GM23338 (cell line): ENCODE measurements around the gene KCNB1. TPM values are rescaled to one million over a fixed set of nuclear protein-coding genes. Genes with fewer than 3 reads are reported as not detected.

Experiments used
- ATAC-seq: fragments of 200-7000 bp; cut with Tn5 transposase; 3 replicates; pipeline ENCODE4 v1.9.1; 2020
- DNase-seq: peaks from one replicate; pipeline ENCODE4 v3.0.0-alpha.2; 2015; ENCODE audit warnings: low spot score
- H2AFZ ChIP-seq: fragments of 200-600 bp; sonication (generic); 2 replicates; pipeline ENCODE4 v1.8.0; 2016; ENCODE audit warnings: antibody characterized with exemption, mild to moderate bottlenecking, moderate library complexity
- H3F3A ChIP-seq: fragments of 200-600 bp; sonication (generic); replicated peaks from 2 replicates; pipeline ENCODE4 v1.8.0; 2017; ENCODE audit warnings: antibody characterized with exemption, mixed run types, low read depth
- H3K27ac ChIP-seq: fragments of 200-600 bp; sonication (generic); 2 replicates; pipeline ENCODE4 v1.6.1; 2016; ENCODE audit warnings: low read depth
- H3K27me3 ChIP-seq: fragments of 200-600 bp; sonication (generic); 2 replicates; pipeline ENCODE4 v1.8.0; 2016; ENCODE audit warnings: mild to moderate bottlenecking, mixed run types, moderate library complexity; ENCODE audit not compliant: insufficient read depth
- H3K36me3 ChIP-seq: fragments of 200-600 bp; sonication (generic); 2 replicates; pipeline ENCODE4 v1.8.0; 2016; ENCODE audit warnings: mild to moderate bottlenecking; ENCODE audit not compliant: insufficient read depth
- H3K4me1 ChIP-seq: fragments of 200-600 bp; sonication (generic); 2 replicates; pipeline ENCODE4 v1.8.0; 2016; ENCODE audit warnings: mild to moderate bottlenecking, moderate library complexity; ENCODE audit not compliant: insufficient read depth
- H3K4me2 ChIP-seq: fragments of 200-600 bp; sonication (generic); 2 replicates; pipeline ENCODE4 v1.7.1; 2017; ENCODE audit warnings: mixed run types
- H3K4me3 ChIP-seq: fragments of 200-600 bp; sonication (generic); 2 replicates; pipeline ENCODE4 v1.6.1; 2016; ENCODE audit warnings: mixed run types
- H3K79me2 ChIP-seq: fragments of 200-600 bp; sonication (generic); replicated peaks from 2 replicates; pipeline ENCODE4 v1.8.0; 2017; ENCODE audit warnings: mild to moderate bottlenecking; ENCODE audit not compliant: insufficient read depth
- H3K9me2 ChIP-seq: fragments of 200-600 bp; sonication (generic); 2 replicates; pipeline ENCODE4 v1.8.0; 2017; ENCODE audit not compliant: insufficient read depth
- H4K20me1 ChIP-seq: fragments of 200-600 bp; sonication (generic); replicated peaks from 2 replicates; pipeline ENCODE4 v1.8.0; 2017; ENCODE audit warnings: mild to moderate bottlenecking; ENCODE audit not compliant: insufficient read depth
- H3K27ac Mint-ChIP-seq: 2 replicates; pipeline ENCODE4 v1.8.0; 2020; ENCODE audit warnings: inconsistent platforms, mild to moderate bottlenecking, moderate library complexity, mixed read lengths
- H3K27me3 Mint-ChIP-seq: 3 replicates; pipeline ENCODE4 v1.8.0; 2022; ENCODE audit warnings: low read depth, mild to moderate bottlenecking, moderate library complexity, mixed read lengths, inconsistent platforms; ENCODE audit not compliant: insufficient read depth, poor library complexity
- H3K36me3 Mint-ChIP-seq: 3 replicates; pipeline ENCODE4 v1.8.0; 2021; ENCODE audit warnings: low read depth, mild to moderate bottlenecking, inconsistent platforms, moderate library complexity, mixed read lengths
- H3K4me1 Mint-ChIP-seq: 3 replicates; pipeline ENCODE4 v1.8.0; 2020; ENCODE audit warnings: mild to moderate bottlenecking, inconsistent platforms, mixed read lengths
- H3K4me3 Mint-ChIP-seq: 3 replicates; pipeline ENCODE4 v1.8.0; 2021; ENCODE audit warnings: moderate library complexity, mild to moderate bottlenecking, inconsistent platforms, mixed read lengths
- H3K9me3 Mint-ChIP-seq: 3 replicates; pipeline ENCODE4 v1.8.0; 2020; ENCODE audit warnings: moderate library complexity, mild to moderate bottlenecking, inconsistent platforms, mixed read lengths
- CREB1 ChIP-seq: fragments of 250-450 bp; sonication (Bioruptor Pico); IDR thresholded peaks from 2 replicates; pipeline ENCODE4 v1.5.0; 2020; ENCODE audit warnings: low read depth, mild to moderate bottlenecking, moderate library complexity
- CTCF ChIP-seq, 2 experiments: fragments of 200-600 bp in 1 of 2; sonication (generic) in 1 of 2; conservative IDR thresholded peaks; 2 replicates each; pipeline versions ENCODE4 v1.5.1 to v1.6.1; 2016 to 2017; ENCODE audit warnings: antibody characterized with exemption in 2 of 2, low read depth in 2 of 2, mild to moderate bottlenecking in 2 of 2, moderate library complexity in 1 of 2
- ETS1 ChIP-seq: IDR thresholded peaks from 2 replicates; pipeline ENCODE4 v1.6.1; 2016; ENCODE audit warnings: antibody characterized with exemption
- EZH2 ChIP-seq: fragments of 200-600 bp; sonication (generic); IDR thresholded peaks from one replicate; pipeline ENCODE4 v1.8.0; 2017; ENCODE audit warnings: antibody characterized with exemption, mild to moderate bottlenecking, low read depth; ENCODE audit not compliant: unreplicated experiment
- EZH2phosphoT487 ChIP-seq: fragments of 200-600 bp; sonication (generic); IDR thresholded peaks from one replicate; pipeline ENCODE4 v1.8.1; 2018; ENCODE audit warnings: antibody characterized with exemption; ENCODE audit not compliant: unreplicated experiment
- JUNB ChIP-seq: IDR thresholded peaks from one replicate; pipeline ENCODE4 v1.6.1; 2016; ENCODE audit warnings: antibody characterized with exemption; ENCODE audit not compliant: unreplicated experiment
- NANOG ChIP-seq: IDR thresholded peaks from 2 replicates; pipeline ENCODE4 v1.6.1; 2016; ENCODE audit warnings: antibody characterized with exemption, borderline replicate concordance
- POLR2AphosphoS5 ChIP-seq: IDR thresholded peaks from 2 replicates; pipeline ENCODE4 v1.6.1; 2016; ENCODE audit warnings: antibody characterized with exemption, low read depth
- REST ChIP-seq: IDR thresholded peaks from one replicate; pipeline ENCODE4 v1.6.1; 2018; ENCODE audit warnings: antibody characterized with exemption; ENCODE audit not compliant: unreplicated experiment
- STAT1 ChIP-seq: IDR thresholded peaks from one replicate; pipeline ENCODE4 v1.6.1; 2016; ENCODE audit warnings: antibody characterized with exemption; ENCODE audit not compliant: unreplicated experiment
- ZNF114 ChIP-seq: fragments of 250-450 bp; sonication (Bioruptor Pico); IDR thresholded peaks from 2 replicates; pipeline ENCODE4 v1.5.0; 2020; ENCODE audit warnings: mild to moderate bottlenecking, moderate library complexity
- ZNF331 ChIP-seq: fragments of 250-450 bp; sonication (Bioruptor Pico); IDR thresholded peaks from 2 replicates; pipeline ENCODE4 v1.5.0; 2020; ENCODE audit warnings: low read depth, mild to moderate bottlenecking, moderate library complexity
- ZNF462 ChIP-seq: fragments of 250-450 bp; sonication (Bioruptor Pico); IDR thresholded peaks from 2 replicates; pipeline ENCODE4 v1.5.0; 2020; ENCODE audit warnings: mild to moderate bottlenecking, moderate library complexity
- polyA plus RNA-seq: library from polyadenylated mRNA; unstranded; fragments of >200 nt; fragmentation: Nextera tagmentation; extraction: Ambion mirVana; gene quantifications from 2 replicates; pipeline ENCODE4 v1.2.1, GENCODE V29; 2016
- total RNA-seq: library from RNA; depleted of rRNA; stranded (reverse); fragments of >200 nt; shearing (Covaris generic); gene quantifications from 2 replicates; pipeline ENCODE4 v1.2.3, GENCODE V29; 2014

The KCNB1 gene
- total and polyA plus RNA-seq, 2 experiments from 2014 or later, result 0.28 to 0.29 TPM

- DNase-seq (no peak), ATAC-seq (no peak)
- Histone ChIP-seq H4K20me1 (no peaks in the 10 kb centered on the region), H3F3A (no peaks in the 10 kb centered on the region), H3K9me2 (no peaks in the 10 kb centered on the region), H3K79me2 (no peaks in the 10 kb centered on the region), H3K36me3 (no peaks in the 10 kb centered on the region), H2AFZ (no peak overlapping the region), H3K4me2 (no peak overlapping the region), H3K4me3 (no peak overlapping the region), H3K27ac (no peak overlapping the region), H3K27me3 (no peaks in the 10 kb centered on the region), H3K4me1 (peaks cover 6% of the 10 kb centered on the region; the same call in 1 of the 2 replicates)
- no peaks in the 10 kb centered on the region; the same call in 2 of the 3 replicates for H3K36me3 Mint-ChIP-seq
- peaks cover 5% of the 10 kb centered on the region for H3K27me3 Mint-ChIP-seq
- no peak overlapping the region for H3K4me3 Mint-ChIP-seq
- TF ChIP-seq ZNF331 (no peak), EZH2phosphoT487 (no peak), JUNB (no peak), CTCF (conservative IDR thresholded peaks at IDR 0.05; ENCODE audit: low read depth in 2 of 2) (no peak), STAT1 (no peak), POLR2AphosphoS5 (no peak), NANOG (no peak), EZH2 (no peak), REST (no peak), ETS1 (no peak), CREB1 (CRISPR knock-in tag) (no peak), ZNF114 (CRISPR knock-in tag) (no peak), ZNF462 (CRISPR knock-in tag) (no peak)
- H3K27ac Mint-ChIP-seq, result no peak overlapping the region
- H3K4me1 Mint-ChIP-seq, result peaks cover 21% of the 10 kb centered on the region
- 0 out of 3 replicates have a peak, but pooled peaks cover 2% of the 10 kb centered on the region for H3K9me3 Mint-ChIP-seq
Measured at GRCh38 chr20:49381558-49382493, 100.6 kb downstream of the KCNB1 start.
